ENCODE results near the gene RGS8. TPM values are rescaled to one million over a fixed set of nuclear protein-coding genes. Genes with fewer than 3 reads are reported as not detected.

RGS8 gene
- total RNA-seq, 1 donor from 2014 or later: not detected

GRCh38 chr1:182703539-182703938, 19.2 kb upstream of the RGS8 start:
- DNase-seq (ENCODE audit: extremely low spot score in 2 of 2): no peak
- H3K27me3 ChIP-seq: no peaks in the 10 kb centered on the region
- no peak overlapping the region for H3K4me3 ChIP-seq
- H3K27ac ChIP-seq: no peak overlapping the region
- intact Hi-C loops (cut with DNase I): no loop called here
- H3K36me3 ChIP-seq: no peaks in the 10 kb centered on the region
- H3K4me1 ChIP-seq: peaks cover 16% of the 10 kb centered on the region
- H3K9me3 ChIP-seq: no peaks in the 10 kb centered on the region
- TF ChIP-seq POLR2AphosphoS5 (IDR thresholded peaks at IDR 0.05; ENCODE audit: insufficient read depth in 1 of 2, low read depth in 1 of 2): no peak
- TF ChIP-seq POLR2A (IDR thresholded peaks at IDR 0.05): no peak
- TF ChIP-seq CTCF (IDR thresholded peaks at IDR 0.05): no peak

GRCh38 chr1:182702826-182703524, 18.6 kb upstream of the RGS8 start:
- Histone ChIP-seq H3K4me3 (no peak overlapping the region), H3K9me3 (no peaks in the 10 kb centered on the region), H3K27me3 (no peaks in the 10 kb centered on the region), H3K27ac (no peak overlapping the region), H3K36me3 (no peaks in the 10 kb centered on the region), H3K4me1 (peaks cover 19% of the 10 kb centered on the region)
- no peak for DNase-seq (ENCODE audit: extremely low spot score in 2 of 2)
- intact Hi-C loops (cut with DNase I): no loop called here
- no peak for TF ChIP-seq POLR2A (IDR thresholded peaks at IDR 0.05)
- no peak for TF ChIP-seq POLR2AphosphoS5 (IDR thresholded peaks at IDR 0.05; ENCODE audit: insufficient read depth in 1 of 2, low read depth in 1 of 2)
- TF ChIP-seq CTCF (IDR thresholded peaks at IDR 0.05): no peak

GRCh38 chr1:182700351-182700709, 15.9 kb upstream of the RGS8 start:
- H3K27me3 ChIP-seq: no peaks in the 10 kb centered on the region
- peaks cover 19% of the 10 kb centered on the region for H3K4me1 ChIP-seq
- no peaks in the 10 kb centered on the region for H3K9me3 ChIP-seq
- no peak overlapping the region for H3K27ac ChIP-seq
- no peaks in the 10 kb centered on the region for H3K36me3 ChIP-seq
- intact Hi-C loops (cut with DNase I): no loop called here
- DNase-seq (ENCODE audit: extremely low spot score in 2 of 2): no peak
- H3K4me3 ChIP-seq: peak overlapping the region in 1 of 2 donors; percentile 15
- TF ChIP-seq CTCF (IDR thresholded peaks at IDR 0.05): no peak
- TF ChIP-seq POLR2A (IDR thresholded peaks at IDR 0.05): no peak
- TF ChIP-seq POLR2AphosphoS5 (IDR thresholded peaks at IDR 0.05; ENCODE audit: insufficient read depth in 1 of 2, low read depth in 1 of 2): no peak

DNA sequence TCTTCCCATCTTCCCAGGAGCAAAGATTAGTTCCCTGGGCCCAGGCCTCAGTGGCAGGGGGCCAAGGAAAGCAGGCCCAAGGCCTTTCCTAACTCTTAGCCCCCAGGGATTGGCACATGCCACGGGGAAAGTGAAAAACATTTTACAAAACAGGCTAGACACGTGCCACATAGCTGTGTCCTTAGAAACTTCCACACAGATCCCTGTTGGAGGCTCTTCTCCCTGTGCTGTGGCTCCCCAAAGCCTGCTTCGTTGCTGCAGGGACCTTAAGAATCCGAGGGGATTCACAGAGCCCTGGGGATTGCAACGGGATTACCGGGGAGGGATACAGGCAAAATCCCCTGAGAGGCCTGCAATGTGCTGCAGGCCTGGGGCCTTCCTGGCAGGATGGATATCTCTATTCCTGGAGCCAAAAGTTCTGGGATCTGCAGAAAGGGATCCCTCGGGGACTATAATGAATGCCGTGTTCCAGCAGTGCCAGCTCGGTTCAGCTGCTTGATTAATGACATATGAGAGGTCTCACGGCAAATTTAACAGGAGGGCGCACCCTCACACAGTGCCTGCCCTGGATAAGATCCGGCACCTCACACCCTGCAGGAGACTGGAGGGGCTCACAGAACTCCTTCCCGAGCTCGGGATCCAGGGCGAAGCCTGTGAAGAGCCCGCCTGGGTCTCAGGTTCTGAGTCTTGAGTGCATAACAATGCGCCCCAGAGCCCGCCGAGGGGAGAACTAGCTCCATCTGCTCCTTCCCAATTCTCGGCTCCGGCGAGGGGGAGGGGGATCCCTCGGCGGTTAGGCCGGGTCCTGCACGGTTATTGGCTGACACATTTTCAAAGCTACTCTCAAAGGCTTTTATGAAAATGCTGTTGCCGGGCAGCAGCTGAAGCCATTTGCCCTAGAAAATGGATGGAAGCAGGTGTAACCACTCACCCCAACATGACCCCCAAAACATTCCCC, 15.3 kb upstream of the RGS8 start:
- no peaks in the 10 kb centered on the region for H3K9me3 ChIP-seq
- no peaks in the 10 kb centered on the region for H3K27me3 ChIP-seq
- H3K36me3 ChIP-seq: no peaks in the 10 kb centered on the region
- intact Hi-C loops (cut with DNase I): no loop called here
- H3K4me3 ChIP-seq: peak overlapping the region in 1 of 2 donors; percentile 15
- no peak for DNase-seq (ENCODE audit: extremely low spot score in 2 of 2)
- TF ChIP-seq POLR2AphosphoS5 (IDR thresholded peaks at IDR 0.05; ENCODE audit: insufficient read depth in 1 of 2, low read depth in 1 of 2) (no peak), POLR2A (IDR thresholded peaks at IDR 0.05) (no peak), CTCF (IDR thresholded peaks at IDR 0.05) (no peak)
- H3K27ac ChIP-seq: no peak overlapping the region
- peaks cover 19% of the 10 kb centered on the region for H3K4me1 ChIP-seq
